H1 (cell line): Measurements from ENCODE around the gene BCL11A.

Source experiments
- ASH2L ChIP-seq: fragments of 200-600, 300-600 bp; sonication (generic); IDR thresholded peaks from one replicate; pipeline ENCODE4 v1.7.1; 2017; ENCODE audit warnings: low read length
- BACH1 ChIP-seq: IDR thresholded peaks from 2 replicates; pipeline ENCODE4 v1.6.1; 2012; ENCODE audit warnings: low read length, improper control_type of control experiment
- BRCA1 ChIP-seq: IDR thresholded peaks from 2 replicates; pipeline ENCODE4 v1.6.1; 2012; ENCODE audit warnings: low read depth, low read length, improper control_type of control experiment
- CHD2 ChIP-seq: IDR thresholded peaks from 2 replicates; pipeline ENCODE4 v1.6.1; 2012; ENCODE audit warnings: low read length, improper control_type of control experiment
- JUN ChIP-seq: IDR thresholded peaks from 2 replicates; pipeline ENCODE4 v1.6.1; 2011; ENCODE audit warnings: low read depth, mild to moderate bottlenecking, improper control_type of control experiment, low read length
- KDM1A ChIP-seq: fragments of 200-600, 300-600 bp; sonication (generic); IDR thresholded peaks from 2 replicates; pipeline ENCODE4 v1.7.1; 2016; ENCODE audit warnings: mild to moderate bottlenecking, low read length, borderline replicate concordance
- PHF8 ChIP-seq: fragments of 200-600 bp; sonication (generic); conservative IDR thresholded peaks from 2 replicates; pipeline ENCODE4 v1.7.1; 2012; ENCODE audit warnings: low read depth, mild to moderate bottlenecking, inconsistent platforms, low read length, moderate library complexity
- POLR2A ChIP-seq, 2 experiments: IDR thresholded peaks; 1 replicate in 1 of 2; 2 replicates in 1 of 2; pipeline ENCODE4 v1.6.1; 2011; ENCODE audit warnings: low read depth in 2 of 2, low read length in 2 of 2, mild to moderate bottlenecking in 2 of 2; ENCODE audit errors: control extremely low read depth in 1 of 2
- RFX5 ChIP-seq: IDR thresholded peaks from 2 replicates; pipeline ENCODE4 v1.6.1; 2011; ENCODE audit warnings: low read depth, low read length, improper control_type of control experiment, borderline replicate concordance
- SUZ12 ChIP-seq: fragments of 200-600 bp; sonication (generic); IDR thresholded peaks from 2 replicates; pipeline ENCODE4 v1.6.1; 2012; ENCODE audit warnings: mild to moderate bottlenecking, inconsistent platforms, low read length, moderate library complexity, mixed read lengths
- ZNF274 ChIP-seq: IDR thresholded peaks from 2 replicates; pipeline ENCODE4 v1.7.0; 2012; ENCODE audit warnings: low read length, borderline replicate concordance; ENCODE audit errors: extremely low read depth
- TF ChIP-seq, protein P1 (sequence below), 3 experiments: IDR thresholded peaks; 1 replicate in 2 of 3; 2 replicates in 1 of 3; pipeline versions ENCODE4 v1.5.1 to v1.6.1; 2011; ENCODE audit warnings: low read length in 3 of 3, mild to moderate bottlenecking in 3 of 3, inconsistent platforms in 2 of 3, low read depth in 1 of 3, moderate library complexity in 1 of 3; ENCODE audit not compliant: insufficient read depth in 1 of 3; ENCODE audit errors: control extremely low read depth in 1 of 3

DNA sequence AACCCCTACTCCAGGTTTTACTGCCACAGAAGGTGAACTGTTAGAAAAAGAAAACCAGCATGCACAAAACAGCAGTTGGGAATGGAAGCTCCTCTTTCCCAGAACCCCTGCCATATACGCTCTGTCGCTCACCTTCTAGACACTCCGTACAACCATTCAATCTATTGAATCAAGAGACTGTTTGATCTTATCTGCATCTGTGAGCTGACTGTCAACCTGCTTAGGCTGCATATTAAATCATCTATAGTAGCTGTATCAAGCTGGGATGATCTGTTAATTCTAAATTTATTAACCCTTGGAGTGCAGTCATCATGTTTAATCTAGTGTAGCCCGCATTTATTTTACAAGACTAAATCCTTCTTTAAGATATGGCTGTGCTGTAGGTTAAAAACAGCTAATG, 13.6 kb upstream of the BCL11A start:
- TF ChIP-seq KDM1A (no peak), POLR2A (IDR thresholded peaks at IDR 0.05; ENCODE audit: control extremely low read depth in 1 of 2, low read depth in 2 of 2, low read length in 2 of 2) (no peak), BRCA1 (no peak), BACH1 (no peak), CHD2 (no peak), RFX5 (no peak), ZNF274 (no peak), JUN (no peak), SUZ12 (no peak), PHF8 (no peak), ASH2L (no peak)
- TF ChIP-seq, protein P1, sequence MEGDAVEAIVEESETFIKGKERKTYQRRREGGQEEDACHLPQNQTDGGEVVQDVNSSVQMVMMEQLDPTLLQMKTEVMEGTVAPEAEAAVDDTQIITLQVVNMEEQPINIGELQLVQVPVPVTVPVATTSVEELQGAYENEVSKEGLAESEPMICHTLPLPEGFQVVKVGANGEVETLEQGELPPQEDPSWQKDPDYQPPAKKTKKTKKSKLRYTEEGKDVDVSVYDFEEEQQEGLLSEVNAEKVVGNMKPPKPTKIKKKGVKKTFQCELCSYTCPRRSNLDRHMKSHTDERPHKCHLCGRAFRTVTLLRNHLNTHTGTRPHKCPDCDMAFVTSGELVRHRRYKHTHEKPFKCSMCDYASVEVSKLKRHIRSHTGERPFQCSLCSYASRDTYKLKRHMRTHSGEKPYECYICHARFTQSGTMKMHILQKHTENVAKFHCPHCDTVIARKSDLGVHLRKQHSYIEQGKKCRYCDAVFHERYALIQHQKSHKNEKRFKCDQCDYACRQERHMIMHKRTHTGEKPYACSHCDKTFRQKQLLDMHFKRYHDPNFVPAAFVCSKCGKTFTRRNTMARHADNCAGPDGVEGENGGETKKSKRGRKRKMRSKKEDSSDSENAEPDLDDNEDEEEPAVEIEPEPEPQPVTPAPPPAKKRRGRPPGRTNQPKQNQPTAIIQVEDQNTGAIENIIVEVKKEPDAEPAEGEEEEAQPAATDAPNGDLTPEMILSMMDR (IDR thresholded peaks at IDR 0.05; ENCODE audit: control extremely low read depth in 1 of 3, insufficient read depth in 1 of 3, low read depth in 1 of 3, low read length in 3 of 3), result no peak
